ENCODE measurements around the gene MGAT5.

Gene MGAT5

GRCh38 chr2:134367213-134367612 is 113.3 kb downstream of the MGAT5 start:
- no peak for DNase-seq (ENCODE audit: low spot score)

- no peak for DNase-seq (ENCODE audit: low spot score)
Observed at GRCh38 chr2:134368009-134368817, 114.3 kb downstream of the MGAT5 start.

- no peak for DNase-seq (ENCODE audit: low spot score)
Observed at GRCh38 chr2:134369220-134369902, 115.5 kb downstream of the MGAT5 start.

- DNase-seq (ENCODE audit: low spot score): no peak
Observed at GRCh38 chr2:134370655-134371445, 117.0 kb downstream of the MGAT5 start.

GRCh38 chr2:134372141-134372540 is 118.3 kb downstream of the MGAT5 start:
- DNase-seq (ENCODE audit: low spot score): no peak

GRCh38 chr2:134372611-134373131 is 118.8 kb downstream of the MGAT5 start:
- DNase-seq (ENCODE audit: low spot score): no peak

GRCh38 chr2:134375935-134376334 is 122.1 kb downstream of the MGAT5 start:
- no peak for DNase-seq (ENCODE audit: low spot score)

- no peak for DNase-seq (ENCODE audit: low spot score)
Observed at GRCh38 chr2:134377730-134378129, 123.9 kb downstream of the MGAT5 start.

- no peak for DNase-seq (ENCODE audit: low spot score)
Observed at GRCh38 chr2:134379293-134379692, 125.4 kb downstream of the MGAT5 start.

GRCh38 chr2:134379722-134380121 is 125.8 kb downstream of the MGAT5 start:
- no peak for DNase-seq (ENCODE audit: low spot score)

- no peak for DNase-seq (ENCODE audit: low spot score)
Observed at GRCh38 chr2:134381141-134381540, 127.3 kb downstream of the MGAT5 start.

- no peak for DNase-seq (ENCODE audit: low spot score)
Observed at GRCh38 chr2:134384131-134384530, 130.3 kb downstream of the MGAT5 start.

GRCh38 chr2:134385195-134385594 is 131.3 kb downstream of the MGAT5 start:
- DNase-seq (ENCODE audit: low spot score): no peak

- no peak for DNase-seq (ENCODE audit: low spot score)
Observed at GRCh38 chr2:134386310-134386709, 132.4 kb downstream of the MGAT5 start.

GRCh38 chr2:134389381-134389780 is 135.5 kb downstream of the MGAT5 start:
- no peak for DNase-seq (ENCODE audit: low spot score)

GRCh38 chr2:134391751-134392160 is 137.9 kb downstream of the MGAT5 start:
- DNase-seq (ENCODE audit: low spot score): no peak

- no peak for DNase-seq (ENCODE audit: low spot score)
Observed at GRCh38 chr2:134392442-134393074, 138.7 kb downstream of the MGAT5 start.

GRCh38 chr2:134393075-134393461 is 139.2 kb downstream of the MGAT5 start:
- DNase-seq (ENCODE audit: low spot score): no peak

GRCh38 chr2:134395779-134396178 is 141.9 kb downstream of the MGAT5 start:
- no peak for DNase-seq (ENCODE audit: low spot score)

GRCh38 chr2:134396493-134396892 is 142.6 kb downstream of the MGAT5 start:
- DNase-seq (ENCODE audit: low spot score): no peak

GRCh38 chr2:134397146-134397896 is 143.4 kb downstream of the MGAT5 start:
- DNase-seq (ENCODE audit: low spot score): no peak

Data from germinal center (tissue), 1 donor.